ENCODE data around the gene PDE4D. TPM values are rescaled to one million over a fixed set of nuclear protein-coding genes. Genes with fewer than 3 reads are reported as not detected.

Gene PDE4D
- total RNA-seq, 1 experiment from 2014 or later, result 3.3 TPM

DNA sequence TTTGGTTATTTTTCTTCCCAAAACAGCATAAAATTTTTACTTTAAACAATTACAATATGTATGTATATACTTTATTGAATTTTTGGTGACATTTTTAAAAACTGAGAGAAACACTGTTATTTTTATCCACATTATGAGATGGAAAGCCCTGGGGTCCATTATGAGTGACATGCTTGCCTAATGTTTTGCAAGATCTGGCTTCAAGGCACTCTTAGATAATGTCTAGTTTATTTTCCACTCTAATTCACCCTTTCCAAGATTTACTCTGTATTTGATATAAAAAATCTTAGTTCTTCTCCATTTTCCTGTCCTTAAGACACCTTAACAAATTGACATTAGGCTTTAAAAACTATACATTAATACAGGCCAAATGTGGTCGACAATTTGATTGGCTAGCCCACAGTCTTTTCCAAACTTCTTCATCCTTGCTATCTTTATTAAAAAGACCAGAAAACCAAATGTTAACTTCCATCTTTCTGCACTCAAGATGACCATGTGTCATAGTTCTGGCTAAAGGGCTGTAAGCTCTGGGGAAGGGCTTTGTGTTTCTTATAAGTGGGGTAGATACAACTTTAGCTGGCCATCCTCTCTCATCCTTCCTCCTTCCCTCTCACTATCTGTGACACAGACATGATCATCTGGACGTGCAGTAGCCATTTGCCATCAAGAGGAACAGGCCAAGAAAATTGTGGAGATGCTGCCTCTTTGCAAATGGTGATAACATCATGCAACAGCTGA is 561.1 kb downstream of the PDE4D start:
- H3K4me3 Mint-ChIP-seq, result no peak overlapping the region
- no peak overlapping the region for H3K27ac Mint-ChIP-seq
- CTCF ChIA-PET, result interaction anchor here (1.7 kb wide), 1 partner anchor 16 kb away, joined by 4 read pairs; no protein-coding TSS in a partner anchor
- TF ChIP-seq SMAD4 (CRISPR knock-in tag; IDR thresholded peaks at IDR 0.05) (no peak), ESRRA (CRISPR knock-in tag; IDR thresholded peaks at IDR 0.05; ENCODE audit: borderline replicate concordance) (no peak)
- TF ChIP-seq, protein P1, sequence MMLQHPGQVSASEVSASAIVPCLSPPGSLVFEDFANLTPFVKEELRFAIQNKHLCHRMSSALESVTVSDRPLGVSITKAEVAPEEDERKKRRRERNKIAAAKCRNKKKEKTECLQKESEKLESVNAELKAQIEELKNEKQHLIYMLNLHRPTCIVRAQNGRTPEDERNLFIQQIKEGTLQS (CRISPR knock-in tag; conservative IDR thresholded peaks at IDR 0.05), result no peak
- TF ChIP-seq, protein P2, sequence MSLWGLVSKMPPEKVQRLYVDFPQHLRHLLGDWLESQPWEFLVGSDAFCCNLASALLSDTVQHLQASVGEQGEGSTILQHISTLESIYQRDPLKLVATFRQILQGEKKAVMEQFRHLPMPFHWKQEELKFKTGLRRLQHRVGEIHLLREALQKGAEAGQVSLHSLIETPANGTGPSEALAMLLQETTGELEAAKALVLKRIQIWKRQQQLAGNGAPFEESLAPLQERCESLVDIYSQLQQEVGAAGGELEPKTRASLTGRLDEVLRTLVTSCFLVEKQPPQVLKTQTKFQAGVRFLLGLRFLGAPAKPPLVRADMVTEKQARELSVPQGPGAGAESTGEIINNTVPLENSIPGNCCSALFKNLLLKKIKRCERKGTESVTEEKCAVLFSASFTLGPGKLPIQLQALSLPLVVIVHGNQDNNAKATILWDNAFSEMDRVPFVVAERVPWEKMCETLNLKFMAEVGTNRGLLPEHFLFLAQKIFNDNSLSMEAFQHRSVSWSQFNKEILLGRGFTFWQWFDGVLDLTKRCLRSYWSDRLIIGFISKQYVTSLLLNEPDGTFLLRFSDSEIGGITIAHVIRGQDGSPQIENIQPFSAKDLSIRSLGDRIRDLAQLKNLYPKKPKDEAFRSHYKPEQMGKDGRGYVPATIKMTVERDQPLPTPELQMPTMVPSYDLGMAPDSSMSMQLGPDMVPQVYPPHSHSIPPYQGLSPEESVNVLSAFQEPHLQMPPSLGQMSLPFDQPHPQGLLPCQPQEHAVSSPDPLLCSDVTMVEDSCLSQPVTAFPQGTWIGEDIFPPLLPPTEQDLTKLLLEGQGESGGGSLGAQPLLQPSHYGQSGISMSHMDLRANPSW (CRISPR knock-in tag; conservative IDR thresholded peaks at IDR 0.05; ENCODE audit: low read depth), result no peak
- TF ChIP-seq, protein P3, sequence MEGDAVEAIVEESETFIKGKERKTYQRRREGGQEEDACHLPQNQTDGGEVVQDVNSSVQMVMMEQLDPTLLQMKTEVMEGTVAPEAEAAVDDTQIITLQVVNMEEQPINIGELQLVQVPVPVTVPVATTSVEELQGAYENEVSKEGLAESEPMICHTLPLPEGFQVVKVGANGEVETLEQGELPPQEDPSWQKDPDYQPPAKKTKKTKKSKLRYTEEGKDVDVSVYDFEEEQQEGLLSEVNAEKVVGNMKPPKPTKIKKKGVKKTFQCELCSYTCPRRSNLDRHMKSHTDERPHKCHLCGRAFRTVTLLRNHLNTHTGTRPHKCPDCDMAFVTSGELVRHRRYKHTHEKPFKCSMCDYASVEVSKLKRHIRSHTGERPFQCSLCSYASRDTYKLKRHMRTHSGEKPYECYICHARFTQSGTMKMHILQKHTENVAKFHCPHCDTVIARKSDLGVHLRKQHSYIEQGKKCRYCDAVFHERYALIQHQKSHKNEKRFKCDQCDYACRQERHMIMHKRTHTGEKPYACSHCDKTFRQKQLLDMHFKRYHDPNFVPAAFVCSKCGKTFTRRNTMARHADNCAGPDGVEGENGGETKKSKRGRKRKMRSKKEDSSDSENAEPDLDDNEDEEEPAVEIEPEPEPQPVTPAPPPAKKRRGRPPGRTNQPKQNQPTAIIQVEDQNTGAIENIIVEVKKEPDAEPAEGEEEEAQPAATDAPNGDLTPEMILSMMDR (IDR thresholded peaks at IDR 0.05), result no peak
- POLR2A ChIA-PET, result no interaction called here
- ATAC-seq (no peak), DNase-seq (ENCODE audit: low spot score) (no peak)
- H3K4me1 Mint-ChIP-seq, result peaks cover 5% of the 10 kb centered on the region; the same call in 1 of the 2 replicates
- no peaks in the 10 kb centered on the region for H3K27me3 Mint-ChIP-seq (ENCODE audit: low read depth)
- no peaks in the 10 kb centered on the region for H3K9me3 Mint-ChIP-seq
- H3K36me3 Mint-ChIP-seq, result no peaks in the 10 kb centered on the region

DNA sequence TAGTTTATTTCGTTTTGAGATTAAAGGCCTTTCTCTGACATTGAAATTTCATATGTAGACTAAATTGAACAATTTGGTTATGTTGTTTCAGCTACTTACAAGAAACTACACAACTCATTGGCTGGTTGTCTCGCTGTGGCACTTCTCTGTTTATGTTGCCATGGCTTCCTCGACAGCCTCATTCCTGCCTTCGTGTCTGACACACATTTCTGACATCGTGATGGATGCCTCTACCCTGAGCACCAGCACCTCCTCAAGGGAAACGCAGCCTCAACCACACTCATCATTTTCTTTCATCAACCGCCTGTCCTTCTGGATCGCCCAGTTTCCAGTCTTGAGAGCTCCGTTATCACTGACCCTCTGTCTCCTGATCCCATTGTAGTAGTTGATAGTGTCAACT is 562.8 kb downstream of the PDE4D start:
- ChIA-PET POLR2A (no interaction called here), CTCF (no interaction called here)
- H3K9me3 Mint-ChIP-seq, result no peaks in the 10 kb centered on the region
- no peak overlapping the region for H3K4me3 Mint-ChIP-seq
- ATAC-seq (no peak), DNase-seq (ENCODE audit: low spot score) (no peak)
- no peaks in the 10 kb centered on the region for H3K27me3 Mint-ChIP-seq (ENCODE audit: low read depth)
- H3K27ac Mint-ChIP-seq, result no peak overlapping the region
- no peak for TF ChIP-seq HMGA2 (CRISPR knock-in tag; IDR thresholded peaks at IDR 0.05)
- TF ChIP-seq, protein P4, sequence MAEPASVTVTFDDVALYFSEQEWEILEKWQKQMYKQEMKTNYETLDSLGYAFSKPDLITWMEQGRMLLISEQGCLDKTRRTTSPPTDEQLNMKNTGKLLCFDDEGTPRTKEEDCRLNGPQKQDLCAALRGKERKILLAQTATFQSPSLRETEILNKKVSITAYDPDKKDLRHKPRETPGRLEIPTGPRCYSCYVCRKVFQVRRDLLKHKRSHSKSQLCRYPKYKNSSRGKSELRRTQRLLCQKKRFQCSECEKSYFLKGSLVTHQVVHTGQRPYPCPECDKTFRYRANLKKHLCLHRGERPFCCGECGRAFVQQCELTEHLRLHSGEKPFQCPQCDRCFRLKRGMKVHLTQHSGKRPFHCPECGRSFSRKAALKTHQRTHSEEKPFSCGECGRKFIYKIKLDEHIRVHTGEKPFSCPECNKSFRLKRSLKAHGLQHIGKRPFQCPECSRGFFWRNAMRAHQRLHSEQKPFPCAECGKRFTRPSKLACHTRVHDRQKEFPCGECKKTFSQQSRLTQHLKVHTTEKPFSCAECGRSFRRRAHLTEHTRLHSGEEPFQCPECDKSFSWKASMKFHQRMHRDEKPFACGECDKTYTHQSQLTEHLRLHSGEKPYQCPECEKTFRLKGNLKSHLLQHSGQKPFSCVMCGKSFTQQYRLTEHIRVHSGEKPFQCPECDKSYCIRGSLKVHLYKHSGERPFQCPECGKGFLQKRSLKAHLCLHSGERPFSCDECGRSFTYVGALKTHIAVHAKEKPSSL (CRISPR knock-in tag; conservative IDR thresholded peaks at IDR 0.05), result no peak
- no peak for TF ChIP-seq ZNF671 (CRISPR knock-in tag; IDR thresholded peaks at IDR 0.05)
- no peak for TF ChIP-seq TCF7 (CRISPR knock-in tag; IDR thresholded peaks at IDR 0.05; ENCODE audit: low read depth)
- no peak for TF ChIP-seq GRHL2 (CRISPR knock-in tag; IDR thresholded peaks at IDR 0.05; ENCODE audit: insufficient replicate concordance, severe bottlenecking)
- TF ChIP-seq, protein P5, sequence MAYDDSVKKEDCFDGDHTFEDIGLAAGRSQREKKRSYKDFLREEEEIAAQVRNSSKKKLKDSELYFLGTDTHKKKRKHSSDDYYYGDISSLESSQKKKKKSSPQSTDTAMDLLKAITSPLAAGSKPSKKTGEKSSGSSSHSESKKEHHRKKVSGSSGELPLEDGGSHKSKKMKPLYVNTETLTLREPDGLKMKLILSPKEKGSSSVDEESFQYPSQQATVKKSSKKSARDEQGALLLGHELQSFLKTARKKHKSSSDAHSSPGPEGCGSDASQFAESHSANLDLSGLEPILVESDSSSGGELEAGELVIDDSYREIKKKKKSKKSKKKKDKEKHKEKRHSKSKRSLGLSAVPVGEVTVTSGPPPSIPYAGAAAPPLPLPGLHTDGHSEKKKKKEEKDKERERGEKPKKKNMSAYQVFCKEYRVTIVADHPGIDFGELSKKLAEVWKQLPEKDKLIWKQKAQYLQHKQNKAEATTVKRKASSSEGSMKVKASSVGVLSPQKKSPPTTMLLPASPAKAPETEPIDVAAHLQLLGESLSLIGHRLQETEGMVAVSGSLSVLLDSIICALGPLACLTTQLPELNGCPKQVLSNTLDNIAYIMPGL (CRISPR knock-in tag; IDR thresholded peaks at IDR 0.05), result no peak
- H3K4me1 Mint-ChIP-seq, result peaks cover 5% of the 10 kb centered on the region; the same call in 1 of the 2 replicates
- H3K36me3 Mint-ChIP-seq, result no peaks in the 10 kb centered on the region

DNA sequence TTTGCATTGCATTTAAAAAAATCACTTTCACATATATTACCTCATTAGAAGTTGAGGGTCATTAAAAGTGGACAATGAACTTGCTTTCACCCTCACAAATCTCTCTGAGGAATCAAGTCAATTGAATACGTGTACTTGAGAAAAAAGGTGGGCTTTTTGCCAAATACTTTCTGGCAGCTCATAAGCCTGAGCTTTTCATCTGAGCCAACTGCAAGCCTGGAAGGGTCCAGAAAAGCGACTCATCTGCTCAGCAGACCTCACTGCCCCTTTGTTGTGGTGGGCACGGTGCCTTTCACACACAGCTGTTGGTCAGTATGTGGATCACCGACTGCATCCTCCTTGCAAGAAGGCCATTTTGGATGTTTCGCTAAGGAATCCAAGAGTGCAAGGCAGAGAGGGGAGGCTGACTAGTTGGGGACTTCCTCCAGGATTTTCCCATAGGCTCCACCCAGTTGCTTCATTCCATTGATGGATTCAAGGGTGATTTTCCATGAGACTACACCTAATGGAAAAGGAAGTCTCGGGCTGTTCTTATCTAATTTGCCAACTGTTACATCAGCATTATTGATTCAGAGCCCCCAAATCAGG is 564.7 kb downstream of the PDE4D start:
- DNase-seq (ENCODE audit: low spot score), result no peak
- POLR2A ChIA-PET, result no interaction called here
- Mint-ChIP-seq H3K27me3 (ENCODE audit: low read depth) (no peaks in the 10 kb centered on the region), H3K36me3 (no peaks in the 10 kb centered on the region), H3K4me3 (no peak overlapping the region), H3K27ac (no peak overlapping the region), H3K4me1 (peaks cover 5% of the 10 kb centered on the region; the same call in 1 of the 2 replicates), H3K9me3 (no peaks in the 10 kb centered on the region)
- CTCF ChIA-PET, result no interaction called here
- ATAC-seq, result peak; percentile 56
- no peak for TF ChIP-seq SMAD4 (CRISPR knock-in tag; IDR thresholded peaks at IDR 0.05)
- TF ChIP-seq RORB (CRISPR knock-in tag; IDR thresholded peaks at IDR 0.05), result no peak
- no peak for TF ChIP-seq RELA (CRISPR knock-in tag; IDR thresholded peaks at IDR 0.05; ENCODE audit: borderline replicate concordance)
- TF ChIP-seq TEAD4 (CRISPR knock-in tag; IDR thresholded peaks at IDR 0.05), result no peak
- TF ChIP-seq, protein P6, sequence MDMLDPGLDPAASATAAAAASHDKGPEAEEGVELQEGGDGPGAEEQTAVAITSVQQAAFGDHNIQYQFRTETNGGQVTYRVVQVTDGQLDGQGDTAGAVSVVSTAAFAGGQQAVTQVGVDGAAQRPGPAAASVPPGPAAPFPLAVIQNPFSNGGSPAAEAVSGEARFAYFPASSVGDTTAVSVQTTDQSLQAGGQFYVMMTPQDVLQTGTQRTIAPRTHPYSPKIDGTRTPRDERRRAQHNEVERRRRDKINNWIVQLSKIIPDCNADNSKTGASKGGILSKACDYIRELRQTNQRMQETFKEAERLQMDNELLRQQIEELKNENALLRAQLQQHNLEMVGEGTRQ (CRISPR knock-in tag; IDR thresholded peaks at IDR 0.05), result no peak
- TF ChIP-seq, protein P7, sequence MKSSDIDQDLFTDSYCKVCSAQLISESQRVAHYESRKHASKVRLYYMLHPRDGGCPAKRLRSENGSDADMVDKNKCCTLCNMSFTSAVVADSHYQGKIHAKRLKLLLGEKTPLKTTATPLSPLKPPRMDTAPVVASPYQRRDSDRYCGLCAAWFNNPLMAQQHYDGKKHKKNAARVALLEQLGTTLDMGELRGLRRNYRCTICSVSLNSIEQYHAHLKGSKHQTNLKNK (CRISPR knock-in tag; IDR thresholded peaks at IDR 0.05), result no peak
- no peak for TF ChIP-seq NFYB (CRISPR knock-in tag; conservative IDR thresholded peaks at IDR 0.05; ENCODE audit: low read depth)
- TF ChIP-seq ETV6 (CRISPR knock-in tag; IDR thresholded peaks at IDR 0.05), result no peak
- TF ChIP-seq NR1H2 (CRISPR knock-in tag; IDR thresholded peaks at IDR 0.05), result no peak
